HG03432 (cell line): ENCODE results near the gene IFT74.
A peak's percentile ranks its signal among the peaks of the same experiment; 100 is the strongest.

Experiments used
- ATAC-seq: cut with Tn5 transposase; IDR thresholded peaks from one replicate; pipeline ENCODE4 v1.9.1; 2021; ENCODE audit warnings: mild to moderate bottlenecking, moderate library complexity; ENCODE audit not compliant: unreplicated experiment

The IFT74 gene

DNA sequence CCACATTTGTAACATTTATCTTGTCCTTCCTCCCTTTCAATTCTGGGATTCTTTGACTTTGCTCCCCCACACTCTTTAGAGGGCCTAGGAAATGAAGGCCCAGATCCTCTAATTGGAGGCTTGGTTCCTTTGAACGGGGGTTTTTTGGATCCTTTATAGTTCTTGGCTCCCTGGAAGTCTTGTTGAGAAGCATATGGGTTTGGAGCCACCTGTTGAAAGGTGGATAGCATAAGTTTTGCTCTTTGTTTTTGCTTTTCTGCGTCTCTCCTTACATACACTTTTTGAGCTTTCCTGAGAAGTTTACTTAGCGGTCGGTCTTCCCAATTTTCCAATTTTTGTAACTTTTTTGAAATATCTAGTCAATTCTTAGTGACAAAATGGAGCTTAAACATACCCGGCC, 17.8 kb downstream of the IFT74 start:
- ATAC-seq, result no peak

DNA sequence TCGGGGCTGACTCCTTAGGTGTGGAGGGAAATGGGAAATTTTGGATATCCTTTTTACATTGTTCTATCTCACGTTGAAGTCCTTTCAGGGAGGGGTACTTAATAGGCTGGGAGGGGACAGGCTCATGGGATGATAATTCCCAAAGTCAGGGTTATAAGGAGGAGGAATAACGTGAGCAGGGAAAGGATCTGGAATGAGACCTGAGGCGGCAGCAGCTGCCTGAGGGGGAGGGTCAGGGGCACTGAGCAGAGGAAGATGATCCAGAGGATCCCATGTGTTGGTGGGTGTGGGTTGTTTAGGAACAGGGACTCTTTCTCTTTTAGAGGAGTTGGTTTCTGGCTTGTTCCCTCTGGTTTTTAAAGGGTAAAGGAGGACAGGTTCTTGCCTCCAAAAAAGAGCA, 18.7 kb downstream of the IFT74 start:
- ATAC-seq, result no peak

DNA sequence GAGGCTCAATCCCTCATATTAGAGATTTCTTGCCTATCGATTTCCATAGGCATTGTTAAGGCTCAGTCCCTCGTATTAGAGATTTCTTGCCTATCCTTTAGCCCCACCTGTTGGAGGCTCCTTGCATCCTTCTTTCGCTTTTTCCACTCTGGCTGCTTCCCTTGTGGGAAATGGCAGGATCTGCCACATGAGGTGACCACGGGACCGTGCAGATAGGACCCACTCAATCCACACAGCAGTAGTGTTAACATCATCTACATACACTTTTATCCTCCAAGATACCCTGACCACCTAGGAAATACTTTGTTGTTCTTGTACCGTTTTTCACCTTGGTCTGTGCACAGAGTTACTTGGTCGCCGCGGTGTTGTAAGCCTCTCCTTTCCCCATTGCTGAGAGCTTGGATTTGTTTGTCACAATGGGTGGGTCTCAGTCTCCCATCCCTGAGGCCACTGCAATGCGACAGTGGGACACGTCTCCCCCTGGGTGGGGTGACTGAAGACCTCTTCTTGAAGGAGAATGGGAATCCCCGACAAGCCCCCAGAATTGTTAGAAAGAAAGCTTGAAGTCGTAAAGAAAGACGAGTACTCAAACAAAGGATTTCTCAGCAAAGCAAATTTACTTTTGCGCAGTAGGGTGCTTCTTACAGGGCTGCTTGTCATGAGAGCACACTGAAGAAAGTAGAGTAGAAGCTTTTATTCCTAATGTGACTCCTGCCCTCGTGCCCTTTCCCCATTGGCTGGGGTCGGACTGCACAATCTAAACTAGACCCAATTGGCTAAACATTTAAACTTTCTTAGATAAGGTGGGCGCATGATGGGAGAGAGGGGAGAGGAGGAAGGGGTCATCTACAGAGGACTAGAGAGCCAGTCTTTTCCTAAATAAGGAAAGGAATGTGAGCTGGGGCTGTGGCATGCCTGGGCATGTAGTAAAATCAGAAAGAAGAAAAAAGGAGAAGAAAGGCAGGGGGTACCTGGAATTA, 19.8 kb downstream of the IFT74 start:
- ATAC-seq, result no peak

DNA sequence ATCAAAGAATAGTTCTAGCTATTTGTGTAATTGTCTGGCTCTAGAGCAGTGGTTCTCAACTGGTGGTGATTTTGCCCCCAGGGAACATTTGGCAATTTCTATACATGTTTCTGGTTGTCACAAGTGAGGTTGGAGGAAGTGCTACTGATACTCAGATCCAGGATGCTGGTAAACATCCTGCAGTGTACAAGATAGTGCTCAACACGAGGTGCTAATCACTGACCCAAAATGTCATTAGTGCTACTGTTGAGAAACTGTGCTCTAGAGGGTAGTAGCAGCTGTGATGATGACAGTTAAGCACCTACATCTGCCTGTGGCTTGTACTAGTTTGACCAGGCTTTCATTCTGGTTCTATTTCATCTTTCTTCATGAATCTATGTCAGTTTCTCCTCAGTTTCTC, 27.1 kb downstream of the IFT74 start:
- peak; percentile 71 for ATAC-seq

DNA sequence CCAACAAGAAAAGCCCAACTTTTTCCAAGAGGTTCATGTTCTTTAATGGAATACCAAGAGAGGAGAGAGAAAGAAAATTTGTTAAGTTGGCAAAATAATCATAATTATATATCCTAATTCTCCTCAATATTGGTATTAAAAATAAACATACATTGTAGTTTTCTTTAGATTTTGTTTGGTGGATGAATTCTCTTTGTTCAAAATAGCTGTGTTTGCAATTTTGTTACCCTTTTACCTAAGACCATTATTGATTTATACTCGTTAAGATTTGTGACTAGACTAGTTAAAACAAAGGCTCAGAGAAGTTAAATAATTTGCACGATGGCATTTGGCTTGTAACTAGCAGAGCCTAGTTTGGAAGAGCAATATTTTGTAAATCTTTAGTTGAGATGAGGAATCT, 39.6 kb downstream of the IFT74 start:
- no peak for ATAC-seq

DNA sequence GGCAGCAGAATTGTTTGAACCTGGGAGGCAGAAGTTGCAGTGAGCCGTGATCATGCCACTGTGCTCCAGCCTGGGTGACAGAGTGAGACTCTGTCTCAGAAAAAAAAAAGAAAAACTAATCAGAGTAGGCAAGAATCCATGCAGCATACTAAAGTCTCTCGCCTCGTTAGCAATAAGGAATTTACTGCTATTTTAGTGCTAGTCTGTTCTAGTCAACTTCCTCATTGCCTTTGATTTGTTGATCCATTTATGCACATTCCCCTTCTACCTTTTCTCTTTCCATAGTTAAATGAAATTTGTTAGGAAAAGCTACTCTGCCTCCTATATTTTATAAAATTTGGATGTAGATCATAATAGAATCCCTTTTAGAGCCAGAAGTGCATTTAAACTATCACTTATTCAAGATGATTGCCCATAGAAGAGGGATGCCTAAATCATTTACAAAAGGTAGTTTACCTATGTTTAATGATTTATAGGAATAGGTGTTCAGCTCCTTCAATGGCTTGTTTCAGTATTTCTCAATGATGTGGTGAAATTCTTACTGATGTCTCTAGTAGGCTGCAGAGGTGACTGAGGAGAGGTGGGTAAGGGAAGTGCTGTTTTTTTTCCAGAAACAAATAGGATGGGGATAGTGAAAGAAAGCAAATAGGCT, 47.3 kb downstream of the IFT74 start:
- ATAC-seq, result no peak

DNA sequence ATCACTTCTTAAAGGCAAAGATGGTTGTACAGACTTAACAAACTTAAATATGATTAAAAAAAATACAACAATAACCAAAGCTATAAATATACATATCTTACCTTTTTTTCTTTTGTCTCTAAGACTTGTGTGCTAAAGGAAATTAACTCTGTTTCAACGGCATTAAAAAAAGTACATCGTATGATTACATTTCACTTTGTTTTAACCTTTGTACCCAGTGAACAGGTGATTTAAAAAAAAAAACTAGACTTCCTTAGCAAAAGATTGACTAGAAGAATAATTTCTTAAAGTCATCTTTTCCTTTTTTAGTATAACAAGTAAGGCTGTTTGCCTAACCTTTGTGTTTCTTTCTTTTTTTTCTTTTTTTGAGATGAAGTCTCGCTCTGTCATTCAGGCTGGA, 49.3 kb downstream of the IFT74 start, which contains the start of gene LRRC19:
Gene LRRC19, minus strand, starts transcription at position 182 of the 400 bp plus-strand sequence. CDS start 5,978 bp downstream, outside the sequence.
- no peak for ATAC-seq

DNA sequence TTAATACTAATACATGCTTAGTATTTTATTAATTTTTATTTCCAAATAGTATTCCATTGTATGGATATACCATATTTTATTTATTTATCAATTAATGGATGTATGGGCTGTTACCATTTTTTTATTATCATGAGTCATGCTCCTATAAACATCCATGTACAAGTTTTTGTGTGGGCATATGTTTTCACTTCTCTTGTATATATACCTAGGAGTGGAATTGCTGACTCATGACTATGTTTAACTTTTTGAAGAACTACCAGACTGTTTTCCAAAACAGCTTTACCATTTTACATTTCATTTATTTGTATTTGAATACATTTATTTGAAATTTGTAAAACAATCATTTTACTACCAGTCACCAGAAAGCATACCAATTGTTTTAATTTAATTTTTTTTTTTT, 63.4 kb downstream of the IFT74 start:
- ATAC-seq, result no peak

DNA sequence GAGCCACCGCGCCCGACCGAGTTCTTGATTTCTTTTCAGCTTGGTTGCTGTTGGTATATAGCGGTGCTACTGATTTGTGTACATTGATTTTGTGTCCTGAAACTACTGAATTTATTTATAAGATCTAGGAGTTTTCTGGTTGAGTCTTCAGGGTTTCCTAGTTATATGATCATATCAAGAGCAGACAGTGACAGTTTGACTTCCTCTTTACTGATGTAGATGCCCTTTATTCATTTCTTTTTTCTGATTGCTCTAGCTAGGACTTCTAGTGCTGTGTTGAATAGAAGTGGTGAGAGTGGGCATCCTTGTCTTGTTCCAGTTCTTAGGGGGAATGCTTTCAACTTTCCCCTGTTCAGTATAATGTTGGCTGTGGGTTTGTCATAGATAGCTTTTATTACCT, 66.7 kb downstream of the IFT74 start:
- ATAC-seq, result no peak

DNA sequence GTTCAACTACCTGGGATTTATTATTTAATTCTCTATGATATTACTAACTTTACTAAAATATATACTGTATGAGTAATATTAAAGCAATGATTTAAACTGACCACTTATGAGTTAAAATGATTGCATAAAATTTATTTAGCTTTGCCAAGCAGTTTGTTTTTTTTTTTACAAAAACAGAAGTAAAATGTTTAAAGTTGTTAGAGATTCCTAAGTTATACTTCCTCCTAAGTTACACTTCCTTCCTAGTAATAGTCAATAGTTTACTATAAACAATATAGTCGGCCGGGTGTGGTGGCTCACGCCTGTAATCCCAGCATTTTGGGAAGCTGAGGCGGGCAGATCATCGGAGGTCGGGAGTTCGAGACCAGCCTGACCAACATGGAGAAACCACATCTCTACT, 73.0 kb downstream of the IFT74 start:
- ATAC-seq, result no peak

DNA sequence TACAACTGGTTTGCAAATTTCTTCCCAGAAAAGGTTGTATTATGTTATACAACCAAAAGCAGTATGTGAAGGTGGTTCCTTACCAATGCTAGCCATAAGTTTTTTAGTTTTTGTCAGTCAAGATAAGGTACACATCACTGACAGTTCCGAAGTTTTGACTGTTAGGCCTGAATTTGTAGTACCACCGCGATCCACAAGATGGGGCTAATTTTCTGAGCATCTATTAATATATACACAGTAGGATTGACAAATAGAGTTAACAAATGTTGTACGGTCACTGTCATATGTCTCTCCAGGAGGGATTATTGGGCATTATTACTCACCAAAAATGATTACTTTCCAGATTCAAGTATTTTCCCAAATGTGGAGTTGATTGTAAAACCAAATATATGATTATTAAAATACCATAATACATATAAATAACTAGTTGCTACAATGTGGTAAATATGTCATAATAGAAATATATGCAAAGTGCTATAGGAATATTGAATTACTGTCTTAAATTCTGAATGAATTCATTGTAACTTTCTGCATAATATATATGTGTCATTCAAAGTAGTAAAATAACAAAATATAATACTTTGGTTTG, 77.7 kb downstream of the IFT74 start:
- peak; percentile 87 for ATAC-seq

DNA sequence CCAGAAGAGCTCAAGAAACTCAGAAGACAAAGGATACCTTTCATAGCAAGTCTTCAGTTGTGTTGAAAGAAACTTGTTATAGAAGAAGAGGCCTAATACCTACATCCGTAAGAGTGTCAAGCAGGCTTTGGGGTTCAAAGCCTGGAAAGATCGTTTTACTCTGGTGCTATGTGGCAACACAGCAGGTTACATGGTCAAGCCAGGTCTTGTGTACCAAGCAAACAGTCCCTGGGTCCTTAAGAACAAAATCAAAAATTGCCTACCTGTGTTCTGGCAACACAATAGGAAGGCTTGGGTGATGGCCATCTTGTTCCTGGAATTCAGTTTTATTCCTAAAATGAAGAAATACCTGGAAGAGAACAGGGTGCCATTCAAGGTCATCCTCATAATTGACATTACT, 81.3 kb downstream of the IFT74 start:
- no peak for ATAC-seq

DNA sequence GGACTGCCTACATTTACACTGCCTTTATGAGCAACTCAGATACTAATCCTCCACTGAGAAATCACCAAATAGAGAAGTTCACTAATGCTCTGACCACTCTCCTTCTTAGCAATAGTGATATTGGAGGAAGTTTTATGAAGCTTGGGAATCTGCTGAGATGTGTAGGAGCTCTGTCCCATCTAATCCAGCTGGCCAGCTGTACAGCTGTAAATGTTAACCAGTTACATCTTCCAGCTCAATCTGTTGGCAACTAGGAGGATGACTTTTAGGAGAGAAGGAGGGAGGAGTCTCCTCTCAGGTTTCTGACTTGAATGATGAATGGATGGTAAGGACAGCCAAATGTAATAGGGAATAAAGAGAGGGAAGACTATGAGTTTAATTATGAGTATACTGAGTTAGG, 85.5 kb downstream of the IFT74 start:
- ATAC-seq, result no peak

DNA sequence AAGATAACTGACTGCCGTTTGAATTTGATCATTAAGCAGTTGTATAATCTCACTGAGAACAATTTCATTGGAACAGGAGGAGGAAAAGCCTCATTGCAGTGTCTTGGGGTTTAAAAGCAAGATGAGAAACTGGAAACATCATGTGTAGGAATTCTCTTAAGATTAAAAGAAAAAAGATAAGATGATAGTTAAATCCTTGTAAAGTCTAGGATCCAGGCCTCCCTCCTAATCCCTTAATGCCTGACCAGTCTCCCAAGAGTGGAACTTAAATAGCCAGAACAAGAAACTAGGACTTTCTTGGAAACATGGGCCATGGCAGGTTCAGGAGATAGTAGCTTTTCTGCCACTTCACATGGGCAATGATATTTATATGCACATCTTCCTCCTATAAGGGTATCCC, 86.3 kb downstream of the IFT74 start:
- ATAC-seq, result no peak

DNA sequence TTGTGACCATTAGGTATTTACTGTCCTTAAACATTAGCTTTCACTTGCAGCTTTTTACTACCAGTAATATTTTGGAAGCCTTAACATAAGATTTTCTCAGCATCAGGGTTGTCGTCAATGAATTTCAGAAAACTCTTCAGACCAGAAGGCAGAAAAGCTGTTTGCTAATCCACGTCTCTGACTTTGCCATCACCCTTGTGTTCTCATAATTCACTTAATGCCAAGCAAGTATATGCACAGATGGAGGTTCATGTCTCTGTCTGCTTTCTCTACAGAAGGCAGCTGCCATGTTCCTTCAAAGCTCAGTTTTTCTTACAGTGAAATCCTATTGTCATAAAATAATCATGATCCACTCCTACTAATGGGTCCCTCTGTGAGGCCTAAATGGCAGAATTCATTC, 87.0 kb downstream of the IFT74 start:
- ATAC-seq, result no peak

DNA sequence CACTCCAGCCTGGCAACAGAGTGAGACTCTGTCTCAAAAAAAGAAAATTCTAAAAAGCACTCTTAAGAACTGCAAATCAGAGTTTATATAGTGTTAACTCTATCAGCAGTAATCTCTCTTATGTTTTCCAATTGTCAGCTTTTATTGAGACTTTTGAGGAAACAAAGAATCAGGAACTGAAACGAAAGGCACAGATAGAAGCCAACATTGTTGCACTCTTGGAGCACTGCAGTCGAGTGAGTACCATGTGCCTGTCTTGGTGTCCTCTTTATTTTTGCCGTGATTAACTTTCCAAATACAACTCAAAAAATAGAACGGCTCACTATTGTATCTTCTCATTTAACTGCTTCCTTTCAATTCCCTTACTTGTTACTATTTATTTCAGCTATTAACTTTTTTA, 90.9 kb downstream of the IFT74 start:
- no peak for ATAC-seq

DNA sequence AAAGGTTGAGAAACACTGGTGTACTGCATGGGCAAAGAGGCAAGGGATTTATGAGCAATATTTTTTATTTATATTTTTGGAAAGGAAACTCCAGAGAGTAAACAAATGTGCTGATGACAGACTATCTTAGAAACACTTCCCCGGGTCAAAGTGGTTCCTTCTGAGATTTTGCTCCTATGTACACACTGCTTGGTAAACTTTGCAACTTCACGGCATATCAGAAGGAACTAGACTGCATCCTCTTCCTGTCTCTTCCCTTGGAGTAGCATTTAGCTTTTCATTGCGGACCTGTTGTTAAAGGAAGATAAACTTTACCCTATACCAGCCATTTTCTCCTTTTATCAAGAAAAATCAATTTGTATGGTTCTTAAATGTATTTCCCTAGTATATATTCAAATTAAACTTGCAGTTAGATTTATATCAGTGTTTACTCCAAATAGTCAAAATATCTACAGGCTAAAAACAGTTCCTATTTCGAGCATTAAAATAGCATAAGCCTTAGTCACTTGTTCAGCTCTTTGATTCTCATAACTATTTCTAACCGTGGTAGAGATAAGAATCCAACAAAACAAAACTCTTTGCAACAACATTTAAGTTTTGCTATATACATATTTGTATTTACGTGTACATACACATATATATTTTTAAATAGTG, 97.3 kb downstream of the IFT74 start:
- no peak for ATAC-seq

DNA sequence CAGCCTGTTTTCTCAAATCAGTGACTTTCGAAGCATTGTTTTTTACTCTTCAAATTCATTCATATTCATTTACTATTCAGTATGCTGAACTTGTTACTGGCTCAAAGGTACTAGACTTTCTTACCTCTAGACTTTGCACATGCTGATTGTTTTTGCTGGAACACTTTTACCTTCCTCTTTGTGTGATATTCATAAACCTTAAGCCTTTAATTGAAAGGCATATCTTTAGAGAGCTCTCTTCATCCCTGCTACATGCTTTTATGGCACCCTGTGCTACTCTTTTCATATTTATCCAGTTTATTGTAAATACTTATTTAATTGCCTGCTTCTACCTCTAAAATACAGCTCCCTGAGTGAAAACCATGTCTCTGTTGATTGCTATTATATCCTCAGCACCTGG, 97.9 kb downstream of the IFT74 start:
- ATAC-seq, result no peak

DNA sequence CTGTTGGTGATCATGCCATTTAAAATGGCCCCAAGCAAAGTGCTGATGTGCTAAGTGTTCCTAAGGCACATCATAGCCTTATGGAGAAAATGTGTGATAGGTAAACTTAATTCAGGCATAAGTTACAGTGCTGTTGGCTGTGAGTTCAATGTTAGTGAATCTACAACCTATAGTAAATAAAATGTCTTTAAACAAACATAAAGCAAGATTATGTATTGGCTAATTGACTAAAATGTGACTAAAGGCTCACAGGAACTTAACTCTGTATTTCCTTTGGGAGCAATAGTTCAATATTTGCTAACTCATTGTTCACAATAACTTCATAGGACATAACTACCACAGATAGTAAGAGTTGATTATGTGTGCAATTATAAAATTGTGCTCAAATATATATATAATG, 98.6 kb downstream of the IFT74 start:
- no peak for ATAC-seq

DNA sequence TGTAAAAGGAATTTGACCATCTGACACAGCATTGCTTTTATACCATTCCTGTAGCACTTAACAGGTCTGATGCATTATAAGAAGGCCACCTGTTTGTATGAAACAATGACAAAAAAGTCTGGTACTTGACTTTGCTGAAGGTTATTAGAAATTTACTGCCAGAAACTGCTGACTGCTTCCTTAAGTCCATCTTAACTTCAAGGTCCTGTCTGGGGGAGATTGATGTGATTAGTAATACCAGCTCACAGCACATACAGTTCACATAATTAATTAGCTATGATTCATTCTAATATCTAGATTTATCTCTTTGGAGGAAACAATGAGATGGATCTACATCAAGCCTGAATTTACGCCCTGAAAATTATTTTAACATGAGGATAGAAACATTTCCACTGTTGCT, 103.2 kb downstream of the IFT74 start:
- no peak for ATAC-seq

DNA sequence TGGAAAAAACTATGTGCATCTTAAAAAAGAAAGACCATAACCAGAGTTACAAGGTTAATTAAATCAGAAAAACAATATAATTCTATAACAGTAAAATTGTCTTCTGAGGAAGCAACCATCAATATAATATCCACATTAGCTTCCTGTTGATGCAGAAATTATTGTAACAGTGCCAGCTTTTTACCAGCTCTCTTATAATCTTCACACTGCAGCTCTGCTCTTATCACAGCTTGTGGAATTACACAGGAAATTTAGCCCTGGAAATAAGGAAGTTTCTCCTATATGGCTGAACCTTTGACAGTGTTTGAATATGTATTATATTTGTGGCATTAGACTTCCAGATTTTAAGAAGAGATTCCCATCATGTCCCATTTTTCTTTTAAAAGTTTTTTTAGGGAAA, 103.7 kb downstream of the IFT74 start:
- no peak for ATAC-seq
